Testis (tissue), 2 donors: ENCODE results near the gene TM6SF1.

Experiments used
- CTCF ChIP-seq, 3 experiments: fragments of 450-650 bp in 2 of 3; fragments of 200-600 bp in 1 of 3; sonication (generic) in 1 of 3; IDR thresholded peaks; one replicate each; pipeline ENCODE4 v1.5.1; 2016 to 2019; ENCODE audit warnings: antibody characterized with exemption in 3 of 3, mild to moderate bottlenecking in 2 of 3, moderate library complexity in 1 of 3
- POLR2A ChIP-seq: fragments of 450-650 bp; IDR thresholded peaks from one replicate; pipeline ENCODE4 v1.6.1; 2017; ENCODE audit warnings: antibody characterized with exemption, mild to moderate bottlenecking, moderate library complexity

- no peak for TF ChIP-seq CTCF (IDR thresholded peaks at IDR 0.05)
- no peak for TF ChIP-seq POLR2A
Measured at GRCh38 chr15:83158393-83158792, 50.9 kb downstream of the TM6SF1 start.
